Liver (tissue), 9 donors: Measurements from ENCODE around the gene TERT. TPM values are rescaled to one million over a fixed set of nuclear protein-coding genes. Genes with fewer than 3 reads are reported as not detected.

Experiments used
- DNase-seq: peaks from one replicate; pipeline ENCODE4 v3.0.0-alpha.2; 2017; ENCODE audit warnings: low spot score
- H3K27ac ChIP-seq, 2 donors: one replicate each; pipeline ENCODE4 v1.7.0; 2013; ENCODE audit warnings: inconsistent platforms in 2 of 2, low read length in 2 of 2, control low read depth in 1 of 2, low read depth in 1 of 2, mild to moderate bottlenecking in 1 of 2
- H3K27me3 ChIP-seq, 4 donors: one replicate each; pipeline versions ENCODE4 v1.6.1 to v1.7.0; 2013; ENCODE audit warnings: low read length in 3 of 4, inconsistent platforms in 1 of 4, mild to moderate bottlenecking in 1 of 4, moderate library complexity in 1 of 4; ENCODE audit not compliant: control insufficient read depth in 4 of 4, insufficient read depth in 4 of 4
- H3K36me3 ChIP-seq, 4 donors: one replicate each; pipeline versions ENCODE4 v1.6.1 to v1.7.0; 2013; ENCODE audit warnings: low read length in 3 of 4, mild to moderate bottlenecking in 3 of 4, low read depth in 1 of 4, moderate library complexity in 1 of 4; ENCODE audit not compliant: control insufficient read depth in 4 of 4, insufficient read depth in 3 of 4
- H3K4me1 ChIP-seq, 4 donors: one replicate each; pipeline versions ENCODE4 v1.6.1 to v1.7.0; 2013; ENCODE audit warnings: low read length in 3 of 4, mild to moderate bottlenecking in 3 of 4, moderate library complexity in 1 of 4; ENCODE audit not compliant: control insufficient read depth in 4 of 4, insufficient read depth in 4 of 4
- H3K4me3 ChIP-seq, 3 donors: one replicate each; pipeline versions ENCODE4 v1.6.1 to v1.7.0; 2013; ENCODE audit warnings: low read length in 3 of 3, control low read depth in 1 of 3, low read depth in 1 of 3, mild to moderate bottlenecking in 1 of 3
- H3K9ac ChIP-seq, 2 donors: one replicate each; pipeline ENCODE4 v1.7.0; 2013; ENCODE audit warnings: low read length in 2 of 2, mild to moderate bottlenecking in 2 of 2, moderate library complexity in 2 of 2, control low read depth in 1 of 2, low read depth in 1 of 2
- H3K9me3 ChIP-seq, 4 donors: one replicate each; pipeline versions ENCODE4 v1.6.1 to v1.7.0; 2013; ENCODE audit warnings: low read length in 3 of 4; ENCODE audit not compliant: control insufficient read depth in 4 of 4
- EGR1 ChIP-seq, 2 donors: IDR thresholded peaks; 2 replicates each; pipeline ENCODE4 v1.6.1; 2016 to 2018; ENCODE audit warnings: antibody characterized with exemption in 2 of 2, low read depth in 2 of 2
- FOXA1 ChIP-seq: IDR thresholded peaks from 2 replicates; pipeline ENCODE4 v1.6.1; 2016; ENCODE audit warnings: antibody characterized with exemption
- FOXA2 ChIP-seq: IDR thresholded peaks from 2 replicates; pipeline ENCODE4 v1.6.1; 2016; ENCODE audit warnings: antibody characterized with exemption
- GABPA ChIP-seq, 2 donors: IDR thresholded peaks in 1 of 2; conservative IDR thresholded peaks in 1 of 2; 2 replicates each; pipeline ENCODE4 v1.6.1; 2016; ENCODE audit warnings: antibody characterized with exemption in 2 of 2, mild to moderate bottlenecking in 1 of 2, moderate library complexity in 1 of 2
- HNF4A ChIP-seq, 2 donors: conservative IDR thresholded peaks; 2 replicates each; pipeline ENCODE4 v1.6.1; 2016; ENCODE audit warnings: antibody characterized with exemption in 2 of 2, mild to moderate bottlenecking in 2 of 2
- HNF4G ChIP-seq: IDR thresholded peaks from 2 replicates; pipeline ENCODE4 v1.6.1; 2016; ENCODE audit warnings: antibody characterized with exemption
- JUND ChIP-seq, 2 donors: IDR thresholded peaks; 2 replicates each; pipeline ENCODE4 v1.6.1; 2016; ENCODE audit warnings: antibody characterized with exemption in 2 of 2
- NR2F2 ChIP-seq: IDR thresholded peaks from 2 replicates; pipeline ENCODE4 v1.6.1; 2016; ENCODE audit warnings: antibody characterized with exemption
- RAD21 ChIP-seq, 2 donors: IDR thresholded peaks; 2 replicates each; pipeline ENCODE4 v1.6.1; 2016; ENCODE audit warnings: antibody characterized with exemption in 2 of 2, mild to moderate bottlenecking in 2 of 2
- REST ChIP-seq: IDR thresholded peaks from 2 replicates; pipeline ENCODE4 v1.6.1; 2016; ENCODE audit warnings: antibody characterized with exemption, mild to moderate bottlenecking
- RXRA ChIP-seq, 2 donors: IDR thresholded peaks; 2 replicates each; pipeline ENCODE4 v1.6.1; 2017 to 2018; ENCODE audit warnings: antibody characterized with exemption in 2 of 2, mild to moderate bottlenecking in 1 of 2
- SP1 ChIP-seq: IDR thresholded peaks from 2 replicates; pipeline ENCODE4 v1.6.1; 2018; ENCODE audit warnings: antibody characterized with exemption, mild to moderate bottlenecking
- TAF1 ChIP-seq: conservative IDR thresholded peaks from 2 replicates; pipeline ENCODE4 v1.6.1; 2016; ENCODE audit warnings: antibody characterized with exemption, mild to moderate bottlenecking
- YY1 ChIP-seq: IDR thresholded peaks from 2 replicates; pipeline ENCODE4 v1.6.1; 2016; ENCODE audit warnings: antibody characterized with exemption, mild to moderate bottlenecking
- ZBTB33 ChIP-seq: IDR thresholded peaks from 2 replicates; pipeline ENCODE4 v1.6.1; 2016; ENCODE audit warnings: antibody characterized with exemption
- WGBS: extraction: QIAGEN DNeasy Blood & Tissue Kit; methylation state at CpG from one replicate; pipeline ENCODE4 v1.1.7; 2013; 5-methylcytosine and 5-hydroxymethylcytosine counted together
- polyA plus RNA-seq, 2 donors: library from polyadenylated mRNA; stranded (reverse) in 1 of 2; unstranded in 1 of 2; fragments of 200-250 nt in 1 of 2; fragments of >200 nt in 1 of 2; fragmentation: Nextera tagmentation in 1 of 2; extraction: Ambion mirVana in 1 of 2; gene quantifications; one replicate each; pipeline versions ENCODE4 v1.2.1 to v1.2.3, GENCODE V29; 2013 to 2015
- total RNA-seq, 2 donors: library from RNA; depleted of rRNA; stranded (reverse); fragments of >200 nt; gene quantifications; one replicate each; pipeline ENCODE4 v1.2.3, GENCODE V29; 2014
- TF ChIP-seq, protein P1 (sequence below): IDR thresholded peaks from 2 replicates; pipeline ENCODE4 v1.6.1; 2016; ENCODE audit warnings: antibody characterized with exemption
- TF ChIP-seq, protein P2 (sequence below): IDR thresholded peaks from 2 replicates; pipeline ENCODE4 v1.6.1; 2016; ENCODE audit warnings: antibody characterized with exemption
- TF ChIP-seq, protein P3 (sequence below): fragments of 150-350 bp; IDR thresholded peaks from 2 replicates; pipeline ENCODE4 v1.5.1; 2017; ENCODE audit warnings: improper control_type of control experiment, low read depth, low read length; ENCODE audit not compliant: missing input control
- donor health status: healthy.
- donor health status: healthy.
- donor health status: healthy.
- donor health status: healthy.
- donor health status: healthy.

Gene TERT
- total and polyA plus RNA-seq, 4 donors = 0.14 TPM; not detected in 3

- Histone ChIP-seq H3K4me3 (no peak overlapping the region), H3K27me3 (no peaks in the 10 kb centered on the region), H3K27ac (no peak overlapping the region), H3K9me3 (peaks cover 0 to 3% (median 0%) of the 10 kb centered on the region in 4 donors), H3K4me1 (no peaks in the 10 kb centered on the region), H3K36me3 (no peaks in the 10 kb centered on the region), H3K9ac (no peak overlapping the region)
- WGBS = 94% methylated on average over 23 of the region's 23 CpGs
- TF ChIP-seq NR2F2 = no peak
- TF ChIP-seq JUND (IDR thresholded peaks at IDR 0.05) = no peak
- TF ChIP-seq HNF4G = no peak
- no peak for TF ChIP-seq SP1
- TF ChIP-seq EGR1 (IDR thresholded peaks at IDR 0.05; ENCODE audit: low read depth in 2 of 2) = no peak
- TF ChIP-seq, protein P1, sequence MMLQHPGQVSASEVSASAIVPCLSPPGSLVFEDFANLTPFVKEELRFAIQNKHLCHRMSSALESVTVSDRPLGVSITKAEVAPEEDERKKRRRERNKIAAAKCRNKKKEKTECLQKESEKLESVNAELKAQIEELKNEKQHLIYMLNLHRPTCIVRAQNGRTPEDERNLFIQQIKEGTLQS = no peak
- no peak for TF ChIP-seq FOXA2
- no peak for TF ChIP-seq FOXA1
- TF ChIP-seq HNF4A (conservative IDR thresholded peaks at IDR 0.05) = no peak
- TF ChIP-seq RXRA (IDR thresholded peaks at IDR 0.05) = no peak
- TF ChIP-seq REST = no peak
- TF ChIP-seq TAF1 = no peak
- TF ChIP-seq, protein P2, sequence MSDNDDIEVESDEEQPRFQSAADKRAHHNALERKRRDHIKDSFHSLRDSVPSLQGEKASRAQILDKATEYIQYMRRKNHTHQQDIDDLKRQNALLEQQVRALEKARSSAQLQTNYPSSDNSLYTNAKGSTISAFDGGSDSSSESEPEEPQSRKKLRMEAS = no peak
- no peak for TF ChIP-seq RAD21 (IDR thresholded peaks at IDR 0.05)
- TF ChIP-seq, protein P3, sequence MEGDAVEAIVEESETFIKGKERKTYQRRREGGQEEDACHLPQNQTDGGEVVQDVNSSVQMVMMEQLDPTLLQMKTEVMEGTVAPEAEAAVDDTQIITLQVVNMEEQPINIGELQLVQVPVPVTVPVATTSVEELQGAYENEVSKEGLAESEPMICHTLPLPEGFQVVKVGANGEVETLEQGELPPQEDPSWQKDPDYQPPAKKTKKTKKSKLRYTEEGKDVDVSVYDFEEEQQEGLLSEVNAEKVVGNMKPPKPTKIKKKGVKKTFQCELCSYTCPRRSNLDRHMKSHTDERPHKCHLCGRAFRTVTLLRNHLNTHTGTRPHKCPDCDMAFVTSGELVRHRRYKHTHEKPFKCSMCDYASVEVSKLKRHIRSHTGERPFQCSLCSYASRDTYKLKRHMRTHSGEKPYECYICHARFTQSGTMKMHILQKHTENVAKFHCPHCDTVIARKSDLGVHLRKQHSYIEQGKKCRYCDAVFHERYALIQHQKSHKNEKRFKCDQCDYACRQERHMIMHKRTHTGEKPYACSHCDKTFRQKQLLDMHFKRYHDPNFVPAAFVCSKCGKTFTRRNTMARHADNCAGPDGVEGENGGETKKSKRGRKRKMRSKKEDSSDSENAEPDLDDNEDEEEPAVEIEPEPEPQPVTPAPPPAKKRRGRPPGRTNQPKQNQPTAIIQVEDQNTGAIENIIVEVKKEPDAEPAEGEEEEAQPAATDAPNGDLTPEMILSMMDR = no peak
- no peak for DNase-seq
These were observed 34.9 kb downstream of the TERT start for GRCh38 chr5:1259806-1260480.

DNA sequence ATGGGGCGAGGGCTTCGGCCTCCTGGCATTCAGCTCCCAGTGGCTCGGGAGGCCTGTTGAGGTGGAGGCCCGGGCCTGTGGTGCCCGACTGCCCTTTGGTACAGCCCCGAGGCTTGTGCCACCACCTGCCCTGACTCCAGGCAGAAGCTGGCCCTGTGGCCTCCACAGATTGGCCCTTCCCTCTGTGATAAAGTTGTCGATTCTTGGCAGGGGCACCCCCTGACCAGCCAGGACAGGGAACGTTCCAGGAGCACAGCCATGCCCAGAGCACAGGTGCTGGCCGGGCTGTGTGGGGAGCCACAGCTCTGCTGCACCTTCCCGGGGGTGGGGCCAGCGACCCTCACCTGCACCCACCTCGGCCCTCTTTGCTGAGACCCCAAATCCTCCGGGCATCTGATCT, 37.0 kb downstream of the TERT start:
- H3K36me3 ChIP-seq = no peaks in the 10 kb centered on the region
- no peak for TF ChIP-seq REST
- TF ChIP-seq YY1 = no peak
- TF ChIP-seq SP1 = no peak
- no peak for TF ChIP-seq TAF1
- no peak for TF ChIP-seq FOXA1
- no peak for TF ChIP-seq GABPA (IDR thresholded peaks at IDR 0.05 in 1 of 2, conservative IDR thresholded peaks at IDR 0.05 in 1 of 2)
- no peak for TF ChIP-seq JUND (IDR thresholded peaks at IDR 0.05)
- no peak for TF ChIP-seq FOXA2
- no peak for TF ChIP-seq ZBTB33
- TF ChIP-seq, protein P2 = no peak
- no peaks in the 10 kb centered on the region for H3K4me1 ChIP-seq
- WGBS = 82% methylated on average over 13 of the region's 13 CpGs
- no peak for DNase-seq
- H3K27me3 ChIP-seq = no peaks in the 10 kb centered on the region
- H3K9me3 ChIP-seq = peaks cover 0 to 2% (median 0%) of the 10 kb centered on the region in 4 donors
- H3K9ac ChIP-seq = no peak overlapping the region
- no peak overlapping the region for H3K27ac ChIP-seq
- H3K4me3 ChIP-seq = no peak overlapping the region
